HepG2 (cell line): ENCODE data around the gene TMEM250. TPM values are rescaled to one million over a fixed set of nuclear protein-coding genes. Genes with fewer than 3 reads are reported as not detected.
A peak's percentile ranks its signal among the peaks of the same experiment; 100 is the strongest.

Experiments used
- ATAC-seq: fragments of 200-7000 bp; cut with Tn5 transposase; 3 replicates; pipeline ENCODE4 v1.9.1; 2020; ENCODE audit warnings: mild to moderate bottlenecking, moderate library complexity
- BruUV-seq: library from RNA; stranded (reverse); fragments of 400-500 nt; replicated peaks from 2 replicates; lab custom pipeline; 2021; lab: Mats Ljungman, UMichigan
- CTCF ChIA-PET: fragments of 300-600 bp; formaldehyde crosslinking; extraction: SDS; loops from one replicate; lab custom pipeline; 2021; ENCODE audit warnings: low total read pairs, inconsistent platforms, low intra/inter-chr PET ratio; lab: Yijun Ruan, JAX
- POLR2A ChIA-PET: fragments of 350-600 bp; sonication (Branson Sonifier 250); formaldehyde crosslinking; loops from one replicate; lab custom pipeline; 2020; ENCODE audit warnings: antibody characterized with exemption, inconsistent platforms; lab: Yijun Ruan, JAX
- DNase-seq: peaks from one replicate; pipeline ENCODE4 v3.0.0-alpha.2; 2015; ENCODE audit warnings: low spot score
- FAIRE-seq: peaks from 3 replicates; lab custom pipeline; 2011; peaks lifted over from hg19 to GRCh38; lab: Jason Lieb, UNC
- H2AFZ ChIP-seq: one replicate; pipeline ENCODE4 v1.6.1; 2011; ENCODE audit warnings: low read length, inconsistent platforms
- H3K27ac ChIP-seq: fragments of 300-600 bp; 3 replicates; pipeline ENCODE4 v1.8.0; 2011; ENCODE audit warnings: mixed run types, mild to moderate bottlenecking, mixed read lengths, low read length, inconsistent platforms; ENCODE audit not compliant: insufficient read depth; ENCODE audit errors: extremely low read length
- H3K27me3 ChIP-seq, 2 experiments: fragments of 200-600 bp in 1 of 2; 2 replicates in 1 of 2; 3 replicates in 1 of 2; pipeline versions ENCODE4 v1.6.0 to v1.8.0; 2011; ENCODE audit warnings: low read length in 2 of 2, mild to moderate bottlenecking in 2 of 2, moderate library complexity in 2 of 2, inconsistent platforms in 1 of 2; ENCODE audit not compliant: insufficient read depth in 2 of 2, control insufficient read depth in 1 of 2
- H3K36me3 ChIP-seq, 2 experiments: fragments of 200-600 bp in 1 of 2; replicated peaks in 1 of 2; 2 replicates in 1 of 2; 3 replicates in 1 of 2; pipeline versions ENCODE4 v1.5.1 to v1.8.0; 2011; ENCODE audit warnings: low read length in 2 of 2, inconsistent platforms in 1 of 2; ENCODE audit not compliant: insufficient read depth in 2 of 2, control insufficient read depth in 1 of 2
- H3K4me1 ChIP-seq: 2 replicates; pipeline ENCODE4 v1.5.1; 2012; ENCODE audit warnings: low read length, inconsistent platforms; ENCODE audit not compliant: insufficient read depth
- H3K4me2 ChIP-seq: 2 replicates; pipeline ENCODE4 v1.6.0; 2011; ENCODE audit warnings: low read depth, low read length, inconsistent platforms
- H3K4me3 ChIP-seq, 3 experiments: fragments of 200-600 bp in 1 of 3; sonication (generic), shearing (Covaris generic) in 1 of 3; replicated peaks in 1 of 3; 2 replicates each; pipeline ENCODE4 v1.5.1; 2011 to 2016; ENCODE audit warnings: low read length in 3 of 3, inconsistent platforms in 2 of 3, low read depth in 2 of 3, mild to moderate bottlenecking in 2 of 3, control low read depth in 1 of 3, mixed read lengths in 1 of 3; ENCODE audit not compliant: insufficient read depth in 1 of 3
- H3K79me2 ChIP-seq: one replicate; pipeline ENCODE4 v1.6.1; 2011; ENCODE audit warnings: low read length, inconsistent platforms; ENCODE audit not compliant: insufficient read depth
- H3K9ac ChIP-seq: 2 replicates; pipeline ENCODE4 v1.6.0; 2011; ENCODE audit warnings: mild to moderate bottlenecking, low read depth, low read length, inconsistent platforms; ENCODE audit not compliant: insufficient read depth
- H3K9me3 ChIP-seq: 2 replicates; pipeline ENCODE4 v1.5.1; 2012; ENCODE audit warnings: mild to moderate bottlenecking, low read length
- H4K20me1 ChIP-seq: 2 replicates; pipeline ENCODE4 v1.6.0; 2011; ENCODE audit warnings: inconsistent platforms, mild to moderate bottlenecking, low read length, moderate library complexity; ENCODE audit not compliant: insufficient read depth
- AKNA ChIP-seq: sonication (generic); formaldehyde crosslinking; IDR thresholded peaks from 2 replicates; pipeline ENCODE4 v1.4.0; 2020; ENCODE audit warnings: missing genetic modification reagents, borderline replicate concordance
- CREM ChIP-seq, 2 experiments: sonication (generic) in 1 of 2; formaldehyde crosslinking in 1 of 2; IDR thresholded peaks; 2 replicates each; pipeline versions ENCODE4 v1.4.0 to v1.6.1; 2016 to 2020; ENCODE audit warnings: antibody characterized with exemption in 1 of 2, mild to moderate bottlenecking in 1 of 2, missing genetic modification reagents in 1 of 2
- ELF4 ChIP-seq: sonication (generic); formaldehyde crosslinking; IDR thresholded peaks from 2 replicates; pipeline ENCODE4 v1.5.0; 2020; ENCODE audit warnings: missing genetic modification reagents, mild to moderate bottlenecking, moderate library complexity, borderline replicate concordance
- KDM4B ChIP-seq: sonication (generic); formaldehyde crosslinking; IDR thresholded peaks from 2 replicates; pipeline ENCODE4 v1.4.0; 2020; ENCODE audit warnings: missing genetic modification reagents
- MXD3 ChIP-seq: IDR thresholded peaks from 2 replicates; pipeline ENCODE4 v1.6.1; 2016; ENCODE audit warnings: mild to moderate bottlenecking, missing biosample characterization, missing genetic modification reagents
- NKX3-1 ChIP-seq: sonication (generic); formaldehyde crosslinking; IDR thresholded peaks from 2 replicates; pipeline ENCODE4 v1.5.0; 2020; ENCODE audit warnings: missing genetic modification reagents
- NONO ChIP-seq, 2 experiments: fragments of 450-650 bp in 1 of 2; sonication (generic) in 1 of 2; formaldehyde crosslinking in 1 of 2; IDR thresholded peaks in 1 of 2; conservative IDR thresholded peaks in 1 of 2; 2 replicates each; pipeline versions ENCODE4 v1.6.1 to v1.8.0; 2017 to 2022; ENCODE audit warnings: mild to moderate bottlenecking in 1 of 2, missing genetic modification reagents in 1 of 2, moderate library complexity in 1 of 2
- ZBTB38 ChIP-seq: sonication (generic); formaldehyde crosslinking; IDR thresholded peaks from 2 replicates; pipeline ENCODE4 v1.5.1; 2020; ENCODE audit warnings: mild to moderate bottlenecking, missing genetic modification reagents
- ZFX ChIP-seq: sonication (generic); formaldehyde crosslinking; IDR thresholded peaks from 2 replicates; pipeline ENCODE4 v1.4.0; 2020; ENCODE audit warnings: mild to moderate bottlenecking, low read depth, missing genetic modification reagents, moderate library complexity
- ZHX1 ChIP-seq: sonication (generic); formaldehyde crosslinking; IDR thresholded peaks from 2 replicates; pipeline ENCODE4 v1.8.1; 2022; ENCODE audit warnings: low read depth, mild to moderate bottlenecking, missing genetic modification reagents
- ZMYM2 ChIP-seq: sonication (generic); formaldehyde crosslinking; IDR thresholded peaks from 2 replicates; pipeline ENCODE4 v1.8.0; 2022; ENCODE audit warnings: mild to moderate bottlenecking, missing genetic modification reagents
- ZSCAN12 ChIP-seq: sonication (generic); formaldehyde crosslinking; IDR thresholded peaks from 2 replicates; pipeline ENCODE4 v1.9.0; 2021; ENCODE audit warnings: mild to moderate bottlenecking, missing genetic modification reagents
- ZSCAN9 ChIP-seq: IDR thresholded peaks from 2 replicates; pipeline ENCODE4 v1.6.1; 2016; ENCODE audit warnings: borderline replicate concordance
- WGBS: methylation state at CpG from one replicate; pipeline ENCODE4 v1.1.6; 2017; ENCODE audit warnings: low lambda C conversion rate; 5-methylcytosine and 5-hydroxymethylcytosine counted together
- in situ Hi-C: cut with HindIII; loops from 2 replicates; pipeline ENCODE4 v1.10.0; 2017; ENCODE audit warnings: low pct_unique_long_range_greater_than_20kb; ENCODE audit not compliant: extremely low pct_ligation_motif_present
- intact Hi-C: fragments of 100-400 bp; cut with micrococcal nuclease; formaldehyde crosslinking; loops from one replicate; pipeline ENCODE4 v1.10.0; 2022; ENCODE audit not compliant: unreplicated experiment
- polyA plus RNA-seq, 8 experiments: library from polyadenylated mRNA; depleted of rRNA in 3 of 8; stranded (reverse) in 7 of 8; unstranded in 1 of 8; fragments of >200 nt; fragmentation: Illumina TruSeq in 4 of 8; extraction: Trizol in 4 of 8; gene quantifications; 2 replicates each; pipeline versions ENCODE4 v1.2.1 to v1.2.3, GENCODE V29; 2011 to 2016; ENCODE audit warnings: low read depth in 4 of 8, missing spikeins in 1 of 8, mixed read lengths in 1 of 8; ENCODE audit not compliant: insufficient read depth in 1 of 8
- total RNA-seq, 5 experiments: library from RNA; depleted of rRNA; stranded (reverse); fragments of >200 nt; fragmentation: Illumina TruSeq; extraction: Trizol; gene quantifications; 2 replicates each; pipeline ENCODE4 v1.2.3, GENCODE V29; 2016; ENCODE audit warnings: low read depth in 1 of 5

The TMEM250 gene
- total and polyA plus RNA-seq, 2 of the 13 experiments (the other 11 are each of a cell fraction or from before 2014, with no cell fraction given): 5.5 to 13.9 TPM

GRCh38 chr9:136117916-136118319 lies 757 bp downstream of the TMEM250 start (continued):
- TF ChIP-seq NKX3-1 (CRISPR knock-in tag): no peak
- TF ChIP-seq ZFX: peak; percentile 28

GRCh38 chr9:136117291-136117915 lies 1.3 kb downstream of the TMEM250 start:
- in situ Hi-C loops (no loop called here), intact Hi-C loops (no loop called here)
- peak overlapping the region; percentile 96 for H3K27ac ChIP-seq
- H3K9me3 ChIP-seq: no peaks in the 10 kb centered on the region
- BruUV-seq: no TSS peak
- CTCF ChIA-PET: no interaction called here
- H2AFZ ChIP-seq: no peak overlapping the region
- H3K4me2 ChIP-seq: peak overlapping the region; percentile 96
- H3K9ac ChIP-seq: peak overlapping the region; percentile 81
- H3K79me2 ChIP-seq: no peaks in the 10 kb centered on the region
- H4K20me1 ChIP-seq: no peaks in the 10 kb centered on the region
- H3K36me3 ChIP-seq: no peaks in the 10 kb centered on the region
- POLR2A ChIA-PET: interaction anchor here (0.9 to 3.4 kb wide), 11 partner anchors 11 to 210 kb away, joined by 4 to 41 read pairs (median 8); partner anchors contain the start of genes CAMSAP1, NACC2 and UBAC1
- FAIRE-seq (peak; percentile 80), ATAC-seq (peak; percentile 17), DNase-seq (peak; percentile 61)
- H3K27me3 ChIP-seq: no peaks in the 10 kb centered on the region; a peak in 1 of 5 replicates
- H3K4me3 ChIP-seq: peak overlapping the region; percentile 60 to 88 (median 83)
- H3K4me1 ChIP-seq: peaks cover 29% of the 10 kb centered on the region
- 11% methylated on average over 7 of the region's 23 CpGs for WGBS
- no peak for TF ChIP-seq ZMYM2
- TF ChIP-seq CREM (IDR thresholded peaks at IDR 0.05): peak; percentile 32; the same call in 1 of the 2 replicates
- TF ChIP-seq CREM (CRISPR knock-in tag; IDR thresholded peaks at IDR 0.05): no peak
- TF ChIP-seq ZHX1: peak; percentile 20; the same call in 1 of the 2 replicates
- no peak for TF ChIP-seq ZSCAN12 (CRISPR knock-in tag)
- TF ChIP-seq ELF4 (CRISPR knock-in tag): no peak; the same call in 1 of the 2 replicates
- 0 out of 2 replicates have a peak, but pooled peaks have one; percentile 27 for TF ChIP-seq MXD3
- 0 out of 2 replicates have a peak, but pooled peaks have one; percentile 17 for TF ChIP-seq ZBTB38 (CRISPR knock-in tag)
- 0 out of 2 replicates have a peak, but pooled peaks have one; percentile 52 for TF ChIP-seq KDM4B (CRISPR knock-in tag)
- TF ChIP-seq ZSCAN9 (CRISPR knock-in tag): no peak
- no peak for TF ChIP-seq AKNA (CRISPR knock-in tag)
- TF ChIP-seq NONO (IDR thresholded peaks at IDR 0.05): no peak
- TF ChIP-seq NONO (CRISPR knock-in tag; conservative IDR thresholded peaks at IDR 0.05): peak; percentile 51
